BLaER1 (cell line): ENCODE results near the gene TMTC2.

Experiments
- H3K27ac ChIP-seq: shearing (Covaris generic); formaldehyde crosslinking; 2 replicates; pipeline ENCODE4 v1.8.1; 2022
- H3K27me3 ChIP-seq: shearing (Covaris generic); formaldehyde crosslinking; 2 replicates; pipeline ENCODE4 v1.8.1; 2022
- H3K36me3 ChIP-seq: shearing (Covaris generic); formaldehyde crosslinking; 2 replicates; pipeline ENCODE4 v1.8.1; 2022
- H3K4me1 ChIP-seq: shearing (Covaris generic); formaldehyde crosslinking; 2 replicates; pipeline ENCODE4 v1.8.1; 2022
- H3K4me2 ChIP-seq: shearing (Covaris generic); formaldehyde crosslinking; 2 replicates; pipeline ENCODE4 v1.8.1; 2022
- H3K4me3 ChIP-seq: shearing (Covaris generic); formaldehyde crosslinking; 2 replicates; pipeline ENCODE4 v1.8.1; 2022
- H3K9ac ChIP-seq: shearing (Covaris generic); formaldehyde crosslinking; 2 replicates; pipeline ENCODE4 v1.8.1; 2022
- H3K9me3 ChIP-seq: shearing (Covaris generic); formaldehyde crosslinking; 2 replicates; pipeline ENCODE4 v1.8.1; 2022
- H4K20me1 ChIP-seq: shearing (Covaris generic); formaldehyde crosslinking; 2 replicates; pipeline ENCODE4 v1.8.1; 2022
- Cebpa-rat ChIP-seq: shearing (Covaris generic); IDR thresholded peaks from 2 replicates; pipeline ENCODE4 v1.8.1; 2022

TMTC2 gene

GRCh38 chr12:83156815-83157214, 470.1 kb downstream of the TMTC2 start:
- H3K4me3 ChIP-seq: no peak overlapping the region
- no peak overlapping the region for H3K9ac ChIP-seq
- TF ChIP-seq Cebpa-rat: no peak
- no peaks in the 10 kb centered on the region for H3K4me1 ChIP-seq
- H3K4me2 ChIP-seq: no peak overlapping the region
- H4K20me1 ChIP-seq: no peaks in the 10 kb centered on the region
- H3K27ac ChIP-seq: no peak overlapping the region
- H3K27me3 ChIP-seq: no peaks in the 10 kb centered on the region
- no peaks in the 10 kb centered on the region for H3K36me3 ChIP-seq
- no peaks in the 10 kb centered on the region for H3K9me3 ChIP-seq

GRCh38 chr12:83157604-83158003, 470.9 kb downstream of the TMTC2 start:
- Histone ChIP-seq H3K4me2 (no peak overlapping the region), H3K9ac (no peak overlapping the region)

GRCh38 chr12:83158613-83159207, 472.0 kb downstream of the TMTC2 start:
- no peaks in the 10 kb centered on the region for H3K36me3 ChIP-seq
- H3K27me3 ChIP-seq: no peaks in the 10 kb centered on the region
- no peak overlapping the region for H3K4me2 ChIP-seq
- no peak for TF ChIP-seq Cebpa-rat
- no peak overlapping the region for H3K27ac ChIP-seq
- H3K9me3 ChIP-seq: no peaks in the 10 kb centered on the region
- no peaks in the 10 kb centered on the region for H4K20me1 ChIP-seq
- H3K4me1 ChIP-seq: no peaks in the 10 kb centered on the region
- no peak overlapping the region for H3K9ac ChIP-seq
- no peak overlapping the region for H3K4me3 ChIP-seq

More at GRCh38 chr12:83157604-83158003, 470.9 kb downstream of the TMTC2 start:
- H3K4me1 ChIP-seq: no peaks in the 10 kb centered on the region
- no peak for TF ChIP-seq Cebpa-rat
- H3K4me3 ChIP-seq: no peak overlapping the region
- H3K27ac ChIP-seq: no peak overlapping the region
- H3K9me3 ChIP-seq: no peaks in the 10 kb centered on the region
- H4K20me1 ChIP-seq: no peaks in the 10 kb centered on the region
- no peaks in the 10 kb centered on the region for H3K27me3 ChIP-seq
- no peaks in the 10 kb centered on the region for H3K36me3 ChIP-seq

DNA sequence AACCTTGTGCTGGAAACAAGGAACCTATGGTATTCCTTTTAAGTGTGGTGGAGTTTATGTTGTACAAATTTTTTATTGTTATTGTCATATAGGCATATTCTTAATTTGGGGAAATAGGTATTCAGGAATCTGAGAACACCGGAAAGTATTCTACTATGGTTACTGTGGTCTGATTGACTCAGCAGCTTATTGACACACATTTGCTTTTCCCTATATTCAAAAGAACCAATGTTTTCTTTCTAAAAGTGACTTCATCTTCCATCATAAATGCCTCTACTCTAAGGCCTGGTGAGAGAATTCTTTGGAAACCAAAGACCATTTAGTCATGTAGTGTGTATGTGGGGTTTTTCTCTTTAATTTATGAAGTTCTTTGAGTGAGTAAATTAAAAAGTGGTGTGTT, 474.8 kb downstream of the TMTC2 start:
- no peak overlapping the region for H3K9ac ChIP-seq
- H3K9me3 ChIP-seq: no peaks in the 10 kb centered on the region
- no peak overlapping the region for H3K4me3 ChIP-seq
- no peaks in the 10 kb centered on the region for H4K20me1 ChIP-seq
- H3K4me2 ChIP-seq: no peak overlapping the region
- H3K27ac ChIP-seq: no peak overlapping the region
- H3K27me3 ChIP-seq: no peaks in the 10 kb centered on the region
- H3K4me1 ChIP-seq: no peaks in the 10 kb centered on the region
- H3K36me3 ChIP-seq: no peaks in the 10 kb centered on the region
- no peak for TF ChIP-seq Cebpa-rat

DNA sequence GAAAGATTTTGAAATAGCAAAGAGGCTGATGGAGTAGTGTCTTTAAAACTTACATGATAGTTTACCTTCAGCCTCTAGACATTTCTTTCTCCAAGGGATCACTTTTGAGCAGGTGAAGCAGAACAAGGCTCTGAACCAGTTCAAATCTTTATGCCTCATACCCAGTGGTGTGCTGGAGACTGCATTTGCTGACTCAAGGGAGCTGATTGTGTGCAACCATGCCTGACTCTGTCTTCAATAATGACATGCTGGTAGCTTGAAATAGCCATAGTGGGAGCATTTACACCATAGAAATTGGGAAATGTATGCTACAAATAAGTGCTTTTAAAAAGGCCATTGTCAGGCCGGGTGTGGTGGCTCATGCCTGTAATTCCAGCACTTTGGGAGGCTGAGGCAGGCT, 482.0 kb downstream of the TMTC2 start:
- H3K36me3 ChIP-seq: no peaks in the 10 kb centered on the region
- no peak overlapping the region for H3K4me3 ChIP-seq
- H3K27me3 ChIP-seq: no peaks in the 10 kb centered on the region
- H3K4me2 ChIP-seq: no peak overlapping the region
- TF ChIP-seq Cebpa-rat: no peak
- no peaks in the 10 kb centered on the region for H4K20me1 ChIP-seq
- no peaks in the 10 kb centered on the region for H3K4me1 ChIP-seq
- H3K9ac ChIP-seq: no peak overlapping the region
- no peak overlapping the region for H3K27ac ChIP-seq
- H3K9me3 ChIP-seq: no peaks in the 10 kb centered on the region

GRCh38 chr12:83172441-83172840, 485.7 kb downstream of the TMTC2 start:
- no peaks in the 10 kb centered on the region for H3K36me3 ChIP-seq
- no peak overlapping the region for H3K9ac ChIP-seq
- H3K4me1 ChIP-seq: no peaks in the 10 kb centered on the region
- H3K4me2 ChIP-seq: no peak overlapping the region
- H4K20me1 ChIP-seq: no peaks in the 10 kb centered on the region
- no peaks in the 10 kb centered on the region for H3K9me3 ChIP-seq
- no peaks in the 10 kb centered on the region for H3K27me3 ChIP-seq
- TF ChIP-seq Cebpa-rat: no peak
- H3K4me3 ChIP-seq: no peak overlapping the region
- H3K27ac ChIP-seq: no peak overlapping the region

GRCh38 chr12:83172866-83173649, 486.4 kb downstream of the TMTC2 start:
- Histone ChIP-seq H4K20me1 (no peaks in the 10 kb centered on the region), H3K9me3 (no peaks in the 10 kb centered on the region), H3K27me3 (no peaks in the 10 kb centered on the region), H3K4me2 (no peak overlapping the region), H3K4me1 (no peaks in the 10 kb centered on the region), H3K4me3 (no peak overlapping the region), H3K36me3 (no peaks in the 10 kb centered on the region), H3K27ac (no peak overlapping the region), H3K9ac (no peak overlapping the region)
- no peak for TF ChIP-seq Cebpa-rat

- no peaks in the 10 kb centered on the region for H3K4me1 ChIP-seq
- no peaks in the 10 kb centered on the region for H3K36me3 ChIP-seq
- no peaks in the 10 kb centered on the region for H3K9me3 ChIP-seq
- no peak overlapping the region for H3K4me2 ChIP-seq
- no peaks in the 10 kb centered on the region for H4K20me1 ChIP-seq
- no peak overlapping the region for H3K4me3 ChIP-seq
- no peaks in the 10 kb centered on the region for H3K27me3 ChIP-seq
- H3K9ac ChIP-seq: no peak overlapping the region
- no peak overlapping the region for H3K27ac ChIP-seq
- TF ChIP-seq Cebpa-rat: no peak
Observed at GRCh38 chr12:83179999-83180398, 493.3 kb downstream of the TMTC2 start.

DNA sequence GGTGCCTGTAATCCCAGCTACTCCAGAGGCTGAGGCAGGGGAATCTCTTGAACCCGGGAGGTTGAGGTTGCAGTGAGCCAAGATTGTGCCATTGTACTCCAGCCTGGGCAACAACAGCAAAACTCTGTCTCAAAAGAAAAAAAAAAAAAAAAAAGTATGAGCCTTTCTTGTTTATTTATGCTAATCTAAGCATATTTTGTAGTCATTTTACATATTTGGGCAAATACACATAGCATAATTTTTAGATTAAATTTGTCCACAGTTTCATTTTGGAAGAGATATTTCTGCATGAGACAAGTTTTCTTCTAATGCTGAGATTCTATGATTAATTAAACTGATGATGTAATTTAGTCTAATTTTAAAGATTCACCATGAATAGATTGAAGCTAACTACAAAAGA, 494.4 kb downstream of the TMTC2 start:
- no peak overlapping the region for H3K9ac ChIP-seq
- H3K27me3 ChIP-seq: no peaks in the 10 kb centered on the region
- H3K4me2 ChIP-seq: no peak overlapping the region
- H4K20me1 ChIP-seq: no peaks in the 10 kb centered on the region
- H3K36me3 ChIP-seq: no peaks in the 10 kb centered on the region
- no peak overlapping the region for H3K27ac ChIP-seq
- H3K9me3 ChIP-seq: no peaks in the 10 kb centered on the region
- no peak for TF ChIP-seq Cebpa-rat
- no peak overlapping the region for H3K4me3 ChIP-seq
- H3K4me1 ChIP-seq: no peaks in the 10 kb centered on the region

- Histone ChIP-seq H4K20me1 (no peaks in the 10 kb centered on the region), H3K27me3 (no peaks in the 10 kb centered on the region), H3K27ac (no peak overlapping the region), H3K4me3 (no peak overlapping the region), H3K36me3 (no peaks in the 10 kb centered on the region), H3K4me2 (no peak overlapping the region), H3K4me1 (no peaks in the 10 kb centered on the region), H3K9ac (no peak overlapping the region), H3K9me3 (no peaks in the 10 kb centered on the region)
- no peak for TF ChIP-seq Cebpa-rat
Observed at GRCh38 chr12:83183132-83183531, 496.4 kb downstream of the TMTC2 start.
